Activated T-helper 1 cell treated with Interleukin-2 at 50 U/mL for 16 hours (primary cell): ENCODE results near the gene GRPEL2.

ENCODE experiments used
- DNase-seq: peaks from one replicate; pipeline ENCODE4 v3.0.0-alpha.2; 2020; ENCODE audit warnings: low read depth

The GRPEL2 gene, protein sequence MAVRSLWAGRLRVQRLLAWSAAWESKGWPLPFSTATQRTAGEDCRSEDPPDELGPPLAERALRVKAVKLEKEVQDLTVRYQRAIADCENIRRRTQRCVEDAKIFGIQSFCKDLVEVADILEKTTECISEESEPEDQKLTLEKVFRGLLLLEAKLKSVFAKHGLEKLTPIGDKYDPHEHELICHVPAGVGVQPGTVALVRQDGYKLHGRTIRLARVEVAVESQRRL

DNA sequence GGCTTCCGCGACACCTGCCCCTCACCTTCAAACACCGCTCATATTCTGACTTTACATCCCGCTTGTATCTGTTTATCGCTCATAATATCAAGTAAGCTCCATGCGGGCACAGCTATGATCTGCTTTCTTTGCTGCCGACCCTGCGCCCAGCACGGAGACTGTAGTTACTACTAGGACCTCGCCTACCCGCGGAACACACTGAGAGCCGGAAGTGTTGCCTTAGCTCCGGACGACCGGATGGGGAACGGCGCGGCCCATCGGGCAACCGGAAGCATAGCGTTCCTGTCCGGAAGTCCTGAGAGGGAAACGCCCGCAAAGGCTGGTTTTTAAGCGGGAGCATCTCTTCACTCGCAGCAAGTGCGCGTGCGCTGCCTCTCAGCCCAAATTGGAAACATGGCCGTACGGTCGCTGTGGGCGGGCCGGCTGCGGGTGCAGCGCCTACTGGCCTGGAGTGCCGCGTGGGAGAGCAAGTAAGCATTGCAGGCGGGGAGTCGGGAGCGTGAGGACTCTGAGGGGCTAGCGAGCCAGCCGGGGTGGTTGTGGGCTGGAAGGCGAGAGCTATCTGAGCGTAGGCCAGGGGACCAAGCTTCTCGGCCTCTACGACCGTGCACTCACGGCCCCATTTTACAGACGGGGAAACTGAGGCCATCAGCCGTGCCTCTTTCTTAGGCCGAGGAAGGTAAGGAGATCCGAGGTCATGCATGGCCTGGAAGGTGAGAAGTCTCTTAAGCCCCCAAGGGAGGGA, at the start of gene GRPEL2:
GRPEL2 (plus strand) TSS at position 353 of the 745 bp plus-strand sequence; CDS start at position 394, 41 bp downstream.
- peak; percentile 80 for DNase-seq

DNA sequence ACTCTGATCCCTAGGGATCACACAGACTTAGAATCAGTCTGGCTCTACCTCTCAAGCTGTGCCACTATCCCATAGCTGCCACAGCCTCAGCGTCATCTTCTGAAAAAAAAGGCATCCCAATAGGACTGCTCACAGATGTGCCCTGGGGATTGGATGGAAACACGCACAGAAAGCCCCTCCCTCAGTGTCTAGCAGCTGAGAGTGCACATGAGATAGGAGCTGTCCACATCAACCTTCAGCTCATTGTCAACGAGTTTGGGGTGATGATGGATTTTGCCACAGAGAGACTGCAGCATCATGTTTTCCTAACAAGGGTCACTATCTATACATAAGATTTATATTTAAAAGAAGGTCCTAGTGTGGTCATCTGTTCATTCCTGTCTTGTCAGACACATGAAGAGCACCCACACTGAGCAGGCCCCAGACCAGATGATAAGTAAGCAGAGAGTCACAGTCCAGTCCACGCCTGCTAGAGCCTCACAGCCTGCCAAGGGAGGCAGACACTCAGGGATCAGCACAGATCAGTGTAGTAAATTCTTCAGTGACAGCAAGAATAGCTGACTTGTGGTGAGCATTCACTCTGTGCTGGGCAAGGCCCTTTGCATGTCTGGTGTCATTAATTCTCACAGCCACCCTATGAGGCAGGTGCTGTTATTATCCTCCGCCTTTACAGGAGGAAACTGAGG, 47.8 kb upstream of the GRPEL2 start:
- no peak for DNase-seq

DNA sequence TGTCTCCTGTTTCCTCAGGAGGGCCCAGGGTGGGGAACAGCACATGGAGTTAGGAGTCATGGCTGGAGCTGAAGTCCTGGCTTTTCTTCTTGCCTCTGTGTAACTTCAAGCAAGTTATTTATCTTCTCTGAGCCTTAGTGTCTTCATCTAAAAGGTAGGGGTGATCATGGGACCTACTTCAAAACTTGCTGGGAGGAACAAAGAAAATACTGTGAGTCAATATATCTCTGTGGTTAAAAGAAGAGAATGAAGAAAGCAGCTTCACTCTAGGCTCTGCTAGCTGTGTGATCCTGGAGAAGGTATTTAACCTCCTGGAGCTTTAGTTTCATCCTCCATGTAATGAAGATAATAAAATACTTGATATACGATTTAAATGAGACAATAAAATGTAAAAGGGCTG, 47.1 kb upstream of the GRPEL2 start:
- DNase-seq, result no peak

DNA sequence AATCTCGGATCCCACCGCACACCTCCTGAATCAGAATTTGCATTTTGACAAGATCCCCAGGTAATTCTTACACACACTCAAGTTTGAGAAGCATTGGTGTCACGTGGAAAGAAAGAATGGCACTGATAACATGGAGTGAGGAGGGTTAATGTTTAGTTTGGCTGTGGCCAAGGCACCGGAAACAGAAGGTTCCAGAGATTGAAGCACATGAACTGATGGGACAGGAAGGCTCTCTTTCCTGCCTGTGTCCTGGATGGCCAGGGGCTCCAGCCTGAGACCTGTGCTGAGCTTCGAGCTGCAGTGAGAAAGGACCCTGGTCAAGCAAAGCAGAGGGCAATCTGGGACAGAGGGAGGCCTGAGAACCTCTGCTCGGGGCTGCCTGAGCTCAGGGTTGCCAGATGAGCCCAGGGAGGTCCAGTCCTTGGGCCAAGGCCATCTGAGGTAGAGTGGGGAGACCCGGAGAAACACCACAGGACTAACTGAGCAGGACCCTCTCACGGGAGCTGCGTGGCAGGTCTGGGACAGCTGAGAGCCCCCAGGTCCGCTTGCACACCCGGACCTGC, 46.4 kb upstream of the GRPEL2 start:
- no peak for DNase-seq

DNA sequence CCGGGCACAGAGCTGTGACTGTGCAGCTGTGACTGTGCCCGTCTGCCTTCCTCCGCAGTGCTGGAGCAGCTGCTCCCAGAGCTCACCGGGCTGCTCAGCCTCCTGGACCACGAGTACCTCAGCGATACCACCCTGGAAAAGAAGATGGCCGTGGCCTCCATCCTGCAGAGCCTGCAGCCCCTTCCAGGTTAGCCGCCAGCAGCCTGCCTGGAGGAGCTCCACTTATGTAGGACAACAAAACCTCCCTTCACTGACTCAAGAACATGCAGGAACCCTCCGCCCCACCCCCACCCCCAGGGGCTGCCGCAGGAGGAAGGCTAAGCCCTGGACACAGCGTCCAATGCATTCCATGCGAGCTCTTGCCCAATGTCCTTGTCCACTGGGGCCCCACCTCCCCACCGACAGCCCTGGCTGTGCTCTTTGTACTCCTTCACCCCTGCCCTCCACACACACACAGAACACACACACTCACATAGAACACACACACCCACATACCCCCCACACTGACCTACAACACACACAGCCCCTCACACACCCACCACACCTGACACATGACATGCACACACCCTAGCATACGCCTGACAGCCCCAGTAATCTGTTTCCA, 45.7 kb upstream of the GRPEL2 start:
- no peak for DNase-seq

DNA sequence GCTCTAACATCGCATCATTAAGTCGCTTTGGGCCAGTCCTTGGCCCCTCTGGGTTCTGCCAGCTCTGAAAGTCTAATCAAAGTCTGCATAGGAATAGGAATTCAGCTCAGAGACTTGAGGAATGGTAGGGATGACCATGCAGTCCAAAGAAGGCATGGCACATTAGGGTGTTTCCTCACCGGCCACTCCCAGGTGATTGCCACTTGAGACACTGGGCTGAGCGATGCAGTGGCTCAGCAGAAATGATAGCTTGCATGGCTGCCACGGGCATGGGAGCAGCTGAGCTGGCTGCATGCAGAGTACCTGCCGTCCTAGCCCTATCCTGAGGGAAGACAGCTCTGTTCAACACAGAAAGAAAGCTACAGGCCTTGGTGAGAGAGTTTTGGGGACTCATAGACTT, 44.9 kb upstream of the GRPEL2 start:
- no peak for DNase-seq

DNA sequence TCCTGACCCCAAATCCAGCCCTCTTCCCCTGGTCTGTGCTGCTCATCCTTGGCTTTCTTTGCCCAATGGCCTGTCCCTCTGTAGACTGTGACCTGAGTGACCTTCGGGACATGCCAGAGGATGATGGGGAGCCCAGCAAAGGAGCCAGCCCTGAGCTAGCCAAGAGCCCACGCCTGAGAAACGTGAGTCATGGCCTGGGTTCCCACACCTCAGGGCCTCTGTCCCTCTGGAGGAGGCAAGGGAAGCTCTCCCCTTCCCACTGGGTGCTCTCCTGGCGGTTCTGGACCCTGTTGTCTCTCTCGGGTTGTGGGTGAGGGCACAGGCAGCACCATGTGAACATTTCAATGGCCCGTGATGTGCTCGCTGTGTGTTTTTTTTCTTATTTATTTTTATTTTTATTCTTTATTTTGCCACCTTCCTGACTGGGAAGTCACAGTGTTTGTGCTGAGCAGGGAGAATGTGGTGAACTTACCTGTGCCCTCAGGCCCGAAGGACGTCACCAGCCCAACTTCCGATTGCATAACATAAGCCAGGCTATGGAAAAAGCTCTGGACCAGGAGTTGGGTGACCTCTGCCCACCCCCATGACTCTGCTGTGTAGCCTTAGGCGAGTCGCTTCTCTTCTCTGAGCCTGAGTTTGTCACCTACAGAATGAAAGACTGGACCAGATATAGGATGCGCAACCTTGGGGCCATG, 44.1 kb upstream of the GRPEL2 start:
- DNase-seq, result no peak

DNA sequence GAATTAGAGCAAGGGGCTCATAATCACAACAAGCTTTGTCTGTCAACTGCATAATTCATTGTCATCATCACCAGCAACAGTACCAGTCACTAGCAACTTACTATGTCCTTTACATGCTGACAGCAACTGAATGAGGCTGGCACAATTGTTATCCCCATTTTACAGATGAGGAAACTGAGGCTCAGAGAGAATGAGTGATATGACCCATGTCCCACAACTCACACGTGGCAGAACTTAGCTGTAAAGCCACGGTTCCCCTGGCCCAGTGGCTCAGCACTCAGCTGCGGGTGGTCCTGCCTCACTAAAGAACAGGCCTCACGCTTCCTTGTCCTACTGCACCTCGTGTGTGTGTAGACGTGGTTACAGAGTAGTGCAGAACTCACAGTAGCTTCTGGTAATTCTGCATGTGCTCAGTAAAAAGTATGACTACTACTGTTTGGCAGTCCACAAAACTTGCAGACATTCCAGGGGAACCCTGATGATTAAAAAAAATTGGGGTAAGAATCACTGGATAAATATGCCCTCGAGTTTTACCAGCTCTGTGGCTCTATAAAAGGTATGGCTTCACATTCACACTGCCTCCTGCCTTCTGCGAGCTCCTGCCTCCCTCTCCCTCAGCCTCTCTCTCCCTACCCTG, 43.4 kb upstream of the GRPEL2 start:
- no peak for DNase-seq

DNA sequence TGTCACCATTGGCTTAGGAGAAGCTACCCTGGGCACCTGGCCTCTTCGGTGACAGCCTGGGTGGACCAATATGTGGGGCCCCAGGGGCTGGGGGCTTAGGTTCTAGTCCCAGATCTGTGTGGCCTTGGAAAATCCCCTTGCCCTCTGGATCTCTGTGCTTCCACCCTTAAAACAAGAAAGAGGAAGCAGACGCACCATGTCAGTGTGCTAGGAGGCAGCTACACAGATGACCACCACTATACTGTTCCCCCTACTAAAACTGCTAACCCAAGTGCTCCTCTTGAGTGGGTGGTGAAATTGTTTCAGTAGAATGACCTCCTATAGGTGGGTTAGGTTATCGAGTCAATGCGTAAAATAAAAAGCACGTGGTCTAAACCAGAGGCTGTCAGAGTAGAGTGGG, 42.7 kb upstream of the GRPEL2 start:
- no peak for DNase-seq

DNA sequence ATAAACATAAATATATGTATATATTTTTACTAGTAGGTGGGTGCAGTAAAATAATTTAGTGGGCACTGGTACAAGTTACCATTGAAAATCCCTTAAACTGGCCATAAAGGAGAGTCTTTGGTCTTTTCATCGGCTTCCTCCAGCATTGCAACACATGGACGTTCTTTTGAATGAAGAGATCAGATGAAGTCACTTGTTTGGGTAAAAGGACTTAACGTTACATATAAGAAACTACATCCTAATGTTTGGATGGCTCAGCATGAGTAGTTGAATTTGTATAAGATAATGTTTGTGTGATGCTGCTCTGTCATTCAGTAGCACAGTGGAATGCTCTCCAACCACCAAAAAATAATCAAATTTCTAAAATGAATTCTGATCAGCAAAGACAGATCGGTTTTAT, 42.1 kb upstream of the GRPEL2 start:
- no peak for DNase-seq

DNA sequence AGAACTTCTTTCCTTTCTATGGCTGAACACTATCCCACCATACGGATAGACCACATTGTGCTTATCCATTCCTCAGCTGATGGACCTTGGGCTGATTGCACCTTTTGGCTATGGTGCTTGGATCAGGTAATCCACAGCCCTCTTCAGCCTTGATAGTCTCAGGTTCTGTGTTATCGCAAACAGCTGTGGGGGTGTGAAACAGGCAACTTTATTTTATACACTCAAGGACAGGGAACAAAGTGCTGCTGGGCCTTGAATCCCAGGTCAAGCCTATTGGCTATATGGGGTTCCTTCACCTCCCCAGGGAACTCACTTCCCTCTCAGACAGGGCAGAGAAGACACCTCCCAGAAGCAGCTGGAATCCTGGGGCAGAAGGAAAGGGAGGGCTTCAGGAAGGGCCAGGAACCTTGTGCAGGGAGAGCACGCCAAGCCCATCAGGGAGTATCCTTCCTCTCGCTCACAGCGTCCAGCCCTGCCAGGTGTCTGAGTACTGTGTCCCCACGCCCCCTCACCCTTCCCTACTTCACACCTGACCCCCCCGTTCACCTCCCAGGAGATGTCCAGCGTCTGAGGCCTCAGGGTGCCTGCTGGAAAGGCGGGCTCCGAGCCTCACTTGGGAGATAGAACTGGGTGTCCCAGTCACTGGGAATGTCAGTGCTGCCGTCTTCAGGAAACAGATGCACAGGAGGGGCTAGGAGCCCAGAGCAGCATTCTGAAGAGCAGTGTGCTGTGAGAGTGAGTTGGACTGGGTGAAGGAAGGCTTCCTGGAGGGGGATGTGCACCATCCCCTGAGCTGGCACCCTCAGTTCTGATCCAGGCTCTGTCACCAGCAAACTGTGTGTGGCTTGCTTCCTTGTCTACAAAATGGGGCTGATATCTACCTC, 40.9 kb upstream of the GRPEL2 start:
- DNase-seq, result no peak

DNA sequence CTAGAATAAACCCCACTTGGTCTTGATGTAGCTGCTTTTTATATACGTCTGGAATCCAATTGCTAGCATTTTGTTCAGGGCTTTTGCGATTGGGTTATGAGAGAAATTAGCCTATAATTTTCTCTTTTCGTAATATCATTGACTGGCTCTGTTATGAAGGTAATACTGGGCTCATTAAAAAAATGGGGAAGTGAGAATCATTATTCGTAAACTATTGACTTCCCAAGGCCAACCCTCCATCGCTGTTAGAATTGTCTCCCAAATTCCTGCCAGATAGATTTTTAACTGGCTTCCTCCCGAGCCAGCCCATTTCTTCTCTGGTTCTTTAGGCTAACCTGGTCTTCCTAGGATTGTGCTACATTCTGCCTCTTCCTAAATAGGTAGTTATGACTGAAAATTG, 35.9 kb upstream of the GRPEL2 start:
- DNase-seq, result no peak

DNA sequence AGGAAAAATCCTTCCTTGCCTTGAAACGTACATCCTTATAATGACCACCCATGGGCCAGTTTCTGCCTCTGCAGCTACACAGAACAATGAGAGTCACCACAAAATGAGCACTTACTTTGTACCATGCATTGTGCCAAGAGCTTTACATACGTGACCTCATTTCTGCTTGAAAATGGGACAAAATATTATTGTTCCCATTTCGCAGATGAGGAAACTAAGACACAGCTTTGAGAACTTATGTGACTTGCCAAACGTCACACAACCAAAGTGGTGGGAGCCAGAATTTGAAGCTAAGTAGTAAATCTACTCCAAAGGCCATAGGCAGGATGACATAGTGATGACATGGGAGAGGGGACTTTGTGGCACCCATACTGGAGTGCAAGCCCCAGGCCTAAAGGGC, 34.8 kb upstream of the GRPEL2 start:
- no peak for DNase-seq

DNA sequence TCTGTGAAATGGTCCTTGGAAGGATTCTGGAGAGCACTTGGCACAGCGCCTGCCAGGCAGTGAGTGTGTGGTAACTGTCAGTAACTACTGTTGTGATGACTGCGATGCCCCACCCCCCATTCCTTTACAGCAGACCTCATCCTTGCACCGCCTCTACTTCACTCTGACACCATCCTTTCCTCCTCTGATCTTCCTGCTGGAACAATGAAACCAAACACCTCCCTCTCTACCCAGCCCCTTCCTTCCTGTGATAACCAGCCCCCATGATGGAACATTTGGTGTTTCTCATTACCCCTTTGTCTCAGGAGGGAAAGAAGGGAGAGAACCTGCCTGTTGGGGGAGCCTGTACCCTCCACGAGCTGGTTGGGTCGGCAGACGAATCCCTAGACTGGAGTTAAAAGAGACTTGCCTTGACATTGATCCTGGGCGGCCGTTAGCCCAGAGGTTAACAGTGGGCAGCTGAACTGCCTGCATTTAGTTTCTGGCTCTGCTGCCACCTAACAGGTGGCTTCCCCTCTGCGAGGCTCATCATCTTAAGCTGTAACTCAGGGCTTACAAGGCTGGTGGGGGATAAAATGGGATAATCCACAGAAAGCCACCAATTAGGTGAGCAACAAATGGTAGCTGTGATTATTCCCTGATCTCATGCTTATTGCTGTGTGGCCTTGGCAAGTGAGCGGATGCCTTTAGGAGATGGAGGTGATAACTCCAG, 34.2 kb upstream of the GRPEL2 start:
- no peak for DNase-seq

DNA sequence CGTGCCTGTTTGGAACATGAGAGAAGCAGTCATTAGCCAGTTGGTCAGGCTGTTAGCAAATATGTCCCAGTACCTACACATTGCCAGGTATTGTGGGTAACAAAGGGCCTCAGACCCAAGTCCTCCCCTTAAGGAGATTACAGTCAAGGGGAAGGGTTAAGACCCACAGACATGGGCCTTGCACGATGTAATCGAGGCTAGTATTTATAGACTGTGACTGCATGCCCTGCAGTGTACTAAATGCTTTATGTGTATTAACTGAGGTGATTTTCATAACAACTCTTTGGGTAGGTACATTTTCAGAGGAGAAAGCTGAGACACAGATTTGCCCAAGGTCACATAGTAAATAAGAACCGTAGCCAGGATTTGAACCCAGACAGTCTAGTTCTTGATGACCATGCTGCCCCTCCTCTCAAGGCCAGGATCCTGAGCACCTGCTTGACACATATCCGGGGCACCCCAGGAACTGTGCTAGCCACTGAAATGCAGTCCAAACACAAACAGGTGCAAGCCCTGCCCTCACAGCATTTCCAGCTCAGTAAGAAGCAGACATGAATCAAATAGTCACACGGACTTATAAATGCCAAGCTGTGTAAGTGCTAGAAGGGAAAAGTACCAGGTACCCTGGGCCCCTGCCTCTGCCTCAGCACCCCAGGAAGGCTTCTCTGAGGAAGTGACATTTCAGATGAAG, 32.0 kb upstream of the GRPEL2 start:
- no peak for DNase-seq

DNA sequence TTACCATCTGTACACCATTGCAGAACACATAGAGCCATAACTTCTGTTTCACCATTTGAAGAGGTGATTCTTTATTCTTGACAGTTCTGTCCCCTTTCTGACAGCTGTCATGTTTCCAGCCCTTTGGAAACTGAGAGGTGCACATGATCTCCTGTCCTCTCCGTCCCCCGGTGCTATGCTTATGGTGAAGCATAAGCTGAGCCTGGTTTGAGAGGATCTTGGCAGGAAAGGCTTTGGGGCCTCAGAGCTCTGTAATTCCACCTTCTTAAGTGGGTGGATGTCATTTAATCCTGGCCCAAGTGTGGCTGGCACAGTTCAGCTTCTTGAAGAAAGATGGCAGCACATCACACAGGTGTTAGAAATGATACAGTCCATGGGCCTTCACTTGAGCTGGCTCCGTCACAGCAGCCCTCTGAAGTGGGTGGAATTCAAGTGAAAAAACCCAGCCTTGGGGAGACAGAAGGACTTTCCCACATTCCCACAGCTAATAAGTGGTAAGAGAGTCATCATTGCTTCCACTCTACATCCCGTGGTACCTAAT, 30.7 kb upstream of the GRPEL2 start:
- DNase-seq, result no peak

DNA sequence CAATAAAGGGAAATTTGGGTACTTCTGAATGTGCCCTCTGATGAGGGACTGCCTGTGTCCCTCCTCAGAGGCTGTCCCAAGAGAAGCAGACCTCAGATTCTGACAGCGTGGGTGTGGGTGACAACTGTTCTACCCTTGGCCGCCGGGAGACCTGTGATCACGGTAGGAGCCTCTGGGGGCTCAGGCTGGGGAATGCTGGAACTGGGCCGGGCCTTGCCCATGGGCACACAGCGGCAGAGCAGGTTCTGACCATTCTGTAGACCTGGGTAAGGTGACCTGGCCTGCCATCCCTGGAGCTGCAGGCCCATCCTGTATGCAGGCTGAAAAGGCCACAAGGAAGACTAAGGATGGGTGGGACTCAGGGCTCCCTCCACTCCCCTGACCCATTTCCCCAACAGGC, 29.5 kb upstream of the GRPEL2 start:
- no peak for DNase-seq

DNA sequence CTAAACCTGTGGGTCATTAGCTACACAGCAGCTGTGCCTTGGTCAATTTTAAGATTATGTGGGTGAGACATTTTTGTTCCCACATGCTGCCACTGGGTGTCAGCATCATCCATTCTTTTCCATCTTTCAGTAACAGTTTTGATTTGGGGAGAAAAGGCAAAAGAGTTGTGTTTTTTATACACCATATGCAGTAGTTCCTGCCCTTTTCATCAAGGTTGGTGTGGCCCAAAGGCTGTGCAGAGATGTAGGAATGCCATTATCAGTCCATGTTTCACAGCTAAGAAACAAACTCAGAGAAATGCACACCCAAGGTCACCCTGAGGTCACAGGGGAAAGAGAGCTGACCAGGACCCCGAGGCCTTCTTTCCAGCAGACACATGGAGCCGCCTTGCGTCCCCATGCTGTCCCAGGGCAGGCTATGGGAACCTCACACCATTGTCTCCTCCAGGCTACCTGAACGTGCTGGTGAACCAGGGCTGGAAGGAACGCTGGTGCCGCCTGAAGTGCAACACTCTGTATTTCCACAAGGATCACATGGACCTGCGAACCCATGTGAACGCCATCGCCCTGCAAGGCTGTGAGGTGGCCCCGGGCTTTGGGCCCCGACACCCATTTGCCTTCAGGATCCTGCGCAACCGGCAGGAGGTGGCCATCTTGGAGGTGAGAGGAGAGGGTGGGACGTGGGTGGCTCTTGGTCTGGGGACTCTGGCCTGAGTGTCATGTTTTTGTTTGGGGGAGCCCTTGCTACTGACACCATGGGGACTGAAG, 27.8 kb upstream of the GRPEL2 start:
- no peak for DNase-seq
